ENCODE measurements around the gene CFD.

DNA sequence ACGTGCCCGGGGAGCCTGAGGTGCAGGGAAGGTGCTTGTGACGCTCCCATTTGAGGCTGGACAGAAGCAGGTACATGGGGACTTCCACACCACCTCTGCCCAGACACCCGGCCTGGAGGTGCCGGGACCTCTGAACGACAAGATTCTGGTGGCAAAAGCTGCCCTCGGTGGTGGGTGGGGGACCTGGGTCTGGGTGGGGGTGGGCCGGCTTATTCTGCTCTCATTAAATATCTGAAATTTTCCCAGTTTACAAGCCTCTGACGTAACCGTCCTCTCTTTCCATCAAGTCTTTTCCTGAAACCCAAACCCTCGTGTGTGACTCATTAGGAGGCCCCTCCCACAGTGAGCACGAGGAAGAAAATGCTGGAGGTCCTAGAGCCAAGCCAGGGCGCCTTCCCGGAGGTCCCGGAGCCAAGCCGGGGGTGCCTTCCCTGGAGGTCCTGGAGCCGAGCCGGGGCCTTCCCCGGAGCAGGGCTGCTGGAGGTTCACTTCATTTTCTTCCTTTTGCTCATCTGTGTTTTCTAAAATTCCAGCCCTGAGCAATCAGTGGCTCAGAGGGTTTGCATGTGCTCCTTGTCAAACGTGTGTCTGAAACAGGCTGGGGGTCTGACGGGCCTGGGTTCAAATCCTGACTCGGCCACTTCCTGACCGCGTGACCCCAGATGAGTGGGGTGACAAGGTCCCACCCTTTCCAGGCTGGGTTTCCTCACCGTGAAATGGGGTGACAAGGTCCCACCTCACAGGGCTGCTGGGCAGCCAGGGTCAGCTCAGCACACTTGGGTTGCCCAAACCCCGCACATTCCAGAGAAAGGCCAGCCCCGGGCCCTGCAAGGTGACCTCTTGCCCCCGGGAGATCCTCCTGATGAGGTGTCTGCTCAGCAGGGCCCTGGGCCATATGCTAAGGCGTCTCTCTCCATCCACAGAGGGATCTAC lies 10.0 kb downstream of the CFD start:
- TF ChIP-seq, protein P1, sequence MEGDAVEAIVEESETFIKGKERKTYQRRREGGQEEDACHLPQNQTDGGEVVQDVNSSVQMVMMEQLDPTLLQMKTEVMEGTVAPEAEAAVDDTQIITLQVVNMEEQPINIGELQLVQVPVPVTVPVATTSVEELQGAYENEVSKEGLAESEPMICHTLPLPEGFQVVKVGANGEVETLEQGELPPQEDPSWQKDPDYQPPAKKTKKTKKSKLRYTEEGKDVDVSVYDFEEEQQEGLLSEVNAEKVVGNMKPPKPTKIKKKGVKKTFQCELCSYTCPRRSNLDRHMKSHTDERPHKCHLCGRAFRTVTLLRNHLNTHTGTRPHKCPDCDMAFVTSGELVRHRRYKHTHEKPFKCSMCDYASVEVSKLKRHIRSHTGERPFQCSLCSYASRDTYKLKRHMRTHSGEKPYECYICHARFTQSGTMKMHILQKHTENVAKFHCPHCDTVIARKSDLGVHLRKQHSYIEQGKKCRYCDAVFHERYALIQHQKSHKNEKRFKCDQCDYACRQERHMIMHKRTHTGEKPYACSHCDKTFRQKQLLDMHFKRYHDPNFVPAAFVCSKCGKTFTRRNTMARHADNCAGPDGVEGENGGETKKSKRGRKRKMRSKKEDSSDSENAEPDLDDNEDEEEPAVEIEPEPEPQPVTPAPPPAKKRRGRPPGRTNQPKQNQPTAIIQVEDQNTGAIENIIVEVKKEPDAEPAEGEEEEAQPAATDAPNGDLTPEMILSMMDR (IDR thresholded peaks at IDR 0.05) = no peak
- TF ChIP-seq POLR2A (IDR thresholded peaks at IDR 0.05) = no peak
